IMR-90 (cell line): ENCODE results near the gene CASZ1. TPM values are rescaled to one million over a fixed set of nuclear protein-coding genes. Genes with fewer than 3 reads are reported as not detected.

ENCODE experiments used
- ATAC-seq: fragments of 200-7000 bp; cut with Tn5 transposase; 2 replicates; pipeline ENCODE4 v1.9.1; 2020; ENCODE audit warnings: low read depth, mild to moderate bottlenecking, moderate library complexity
- BruUV-seq: library from RNA; stranded (reverse); fragments of 400-500 nt; replicated peaks from 2 replicates; lab custom pipeline; 2021; lab: Mats Ljungman, UMichigan
- CTCF ChIA-PET: fragments of 300-600 bp; formaldehyde crosslinking; extraction: SDS; loops from one replicate; lab custom pipeline; 2021; ENCODE audit warnings: antibody characterized with exemption; lab: Yijun Ruan, JAX
- POLR2A ChIA-PET: fragments of 300-600 bp; sonication (Branson Sonifier 250); formaldehyde crosslinking; loops from one replicate; lab custom pipeline; 2022; ENCODE audit warnings: antibody characterized with exemption; ENCODE audit not compliant: unreplicated experiment; lab: Charles Lee
- DNase-seq: peaks from one replicate; pipeline ENCODE4 v3.0.0; 2013
- H2AFZ ChIP-seq: replicated peaks from 2 replicates; pipeline ENCODE3; 2013; ENCODE audit warnings: low read length, mild to moderate bottlenecking; ENCODE audit not compliant: poor library complexity
- H2AK5ac ChIP-seq: 2 replicates; pipeline ENCODE4 v1.6.1; 2013; ENCODE audit warnings: low read depth, low read length, inconsistent platforms
- H2AK9ac ChIP-seq: replicated peaks from 2 replicates; pipeline ENCODE3; 2013; ENCODE audit warnings: mild to moderate bottlenecking, low read depth, low read length, moderate library complexity; ENCODE audit not compliant: poor library complexity
- H2BK120ac ChIP-seq: 2 replicates; pipeline ENCODE4 v1.6.1; 2013; ENCODE audit warnings: low read depth, low read length, inconsistent platforms
- H2BK15ac ChIP-seq: 3 replicates; pipeline ENCODE4 v1.6.1; 2013; ENCODE audit warnings: low read depth, low read length, inconsistent platforms
- H2BK20ac ChIP-seq: 2 replicates; pipeline ENCODE4 v1.6.1; 2013; ENCODE audit warnings: low read depth, mild to moderate bottlenecking, inconsistent platforms, low read length, moderate library complexity
- H2BK5ac ChIP-seq: 2 replicates; pipeline ENCODE4 v1.6.1; 2013; ENCODE audit warnings: mild to moderate bottlenecking, low read depth, low read length, inconsistent platforms; ENCODE audit not compliant: poor library complexity, severe bottlenecking
- H3K14ac ChIP-seq: replicated peaks from 2 replicates; pipeline ENCODE4 v1.6.1; 2013; ENCODE audit warnings: low read depth, low read length, inconsistent platforms
- H3K18ac ChIP-seq: 2 replicates; pipeline ENCODE4 v1.6.1; 2013; ENCODE audit warnings: low read depth, low read length, control low read depth
- H3K23ac ChIP-seq: 2 replicates; pipeline ENCODE4 v1.6.1; 2013; ENCODE audit warnings: low read depth, low read length, inconsistent platforms
- H3K27ac ChIP-seq: 2 replicates; pipeline ENCODE4 v1.5.1; 2013; ENCODE audit warnings: mild to moderate bottlenecking, control low read depth, low read length; ENCODE audit not compliant: insufficient read depth
- H3K27me3 ChIP-seq: 2 replicates; pipeline ENCODE4 v1.6.1; 2013; ENCODE audit warnings: low read length; ENCODE audit not compliant: control insufficient read depth, insufficient read depth
- H3K36me3 ChIP-seq: 2 replicates; pipeline ENCODE4 v1.6.1; 2013; ENCODE audit warnings: low read length, mixed read lengths; ENCODE audit not compliant: control insufficient read depth, insufficient read depth
- H3K4ac ChIP-seq: 2 replicates; pipeline ENCODE4 v1.6.1; 2013; ENCODE audit warnings: low read depth, low read length, inconsistent platforms
- H3K4me1 ChIP-seq: 2 replicates; pipeline ENCODE4 v1.6.1; 2013; ENCODE audit warnings: low read length, mixed read lengths; ENCODE audit not compliant: control insufficient read depth, insufficient read depth
- H3K4me2 ChIP-seq: 2 replicates; pipeline ENCODE4 v1.6.1; 2013; ENCODE audit warnings: low read depth, mild to moderate bottlenecking, control low read depth, low read length, moderate library complexity
- H3K4me3 ChIP-seq: 2 replicates; pipeline ENCODE4 v1.5.1; 2013; ENCODE audit warnings: low read depth, mild to moderate bottlenecking, control low read depth, low read length, moderate library complexity; ENCODE audit not compliant: insufficient read depth
- H3K56ac ChIP-seq: 2 replicates; pipeline ENCODE4 v1.6.1; 2013; ENCODE audit warnings: low read length, inconsistent platforms; ENCODE audit not compliant: insufficient read depth; ENCODE audit errors: extremely low read depth
- H3K79me1 ChIP-seq, 2 experiments: 2 replicates each; pipeline ENCODE4 v1.6.1; 2013; ENCODE audit warnings: low read length in 2 of 2, inconsistent platforms in 1 of 2, low read depth in 1 of 2
- H3K9ac ChIP-seq: 2 replicates; pipeline ENCODE4 v1.6.1; 2013; ENCODE audit warnings: low read depth, low read length, control low read depth
- H3K9me1 ChIP-seq: 2 replicates; pipeline ENCODE4 v1.6.1; 2013; ENCODE audit warnings: low read length, inconsistent platforms; ENCODE audit not compliant: insufficient read depth
- H3K9me3 ChIP-seq: 2 replicates; pipeline ENCODE4 v1.6.1; 2013; ENCODE audit warnings: low read length; ENCODE audit not compliant: control insufficient read depth, insufficient read depth
- H4K20me1 ChIP-seq: 2 replicates; pipeline ENCODE4 v1.6.1; 2013; ENCODE audit warnings: low read length, inconsistent platforms; ENCODE audit not compliant: insufficient read depth
- H4K5ac ChIP-seq: 2 replicates; pipeline ENCODE4 v1.6.1; 2013; ENCODE audit warnings: mild to moderate bottlenecking, low read depth, low read length, control low read depth
- H4K8ac ChIP-seq, 2 experiments: 2 replicates each; pipeline ENCODE4 v1.6.1; 2013; ENCODE audit warnings: low read depth in 2 of 2, low read length in 2 of 2, control low read depth in 1 of 2, inconsistent platforms in 1 of 2
- H4K91ac ChIP-seq: 2 replicates; pipeline ENCODE4 v1.6.1; 2013; ENCODE audit warnings: low read depth, low read length, inconsistent platforms; ENCODE audit not compliant: insufficient read depth
- BHLHE40 ChIP-seq: fragments of 150-350 bp; IDR thresholded peaks from 2 replicates; pipeline ENCODE4 v1.6.1; 2016; ENCODE audit warnings: mild to moderate bottlenecking, low read depth, low read length
- CEBPB ChIP-seq: IDR thresholded peaks from 2 replicates; pipeline ENCODE4 v1.6.1; 2012; ENCODE audit warnings: low read depth, low read length, improper control_type of control experiment
- FOS ChIP-seq: fragments of 150-350 bp; IDR thresholded peaks from 2 replicates; pipeline ENCODE4 v1.6.1; 2016; ENCODE audit warnings: low read depth, low read length
- MAFK ChIP-seq: IDR thresholded peaks from 2 replicates; pipeline ENCODE4 v1.6.1; 2012; ENCODE audit warnings: low read depth, low read length, improper control_type of control experiment
- MAZ ChIP-seq: IDR thresholded peaks from 2 replicates; pipeline ENCODE4 v1.6.1; 2012; ENCODE audit warnings: low read depth, mild to moderate bottlenecking, low read length, improper control_type of control experiment, moderate library complexity, borderline replicate concordance
- MXI1 ChIP-seq: IDR thresholded peaks from 2 replicates; pipeline ENCODE4 v1.6.1; 2012; ENCODE audit warnings: low read depth, mild to moderate bottlenecking, low read length, moderate library complexity, borderline replicate concordance
- NFE2L2 ChIP-seq: fragments of 150-350 bp; IDR thresholded peaks from 2 replicates; pipeline ENCODE4 v1.6.1; 2016; ENCODE audit warnings: low read depth, mild to moderate bottlenecking, low read length
- POLR2A ChIP-seq: IDR thresholded peaks from 2 replicates; pipeline ENCODE4 v1.6.1; 2012; ENCODE audit warnings: mild to moderate bottlenecking, low read depth, low read length
- RAD21 ChIP-seq: IDR thresholded peaks from 2 replicates; pipeline ENCODE4 v1.6.1; 2012; ENCODE audit warnings: low read length, improper control_type of control experiment
- RCOR1 ChIP-seq: IDR thresholded peaks from 2 replicates; pipeline ENCODE4 v1.6.1; 2012; ENCODE audit warnings: mild to moderate bottlenecking, low read length, improper control_type of control experiment; ENCODE audit not compliant: insufficient replicate concordance
- RFX5 ChIP-seq: IDR thresholded peaks from 2 replicates; pipeline ENCODE4 v1.8.0; 2012; ENCODE audit warnings: low read depth, mild to moderate bottlenecking, low read length, moderate library complexity
- SMC3 ChIP-seq: fragments of 150-350 bp; IDR thresholded peaks from 2 replicates; pipeline ENCODE4 v1.6.1; 2016; ENCODE audit warnings: low read depth, mild to moderate bottlenecking, antibody characterized with exemption, low read length, moderate library complexity
- WGBS, 2 experiments: methylation state at CpG; one replicate each; pipeline versions ENCODE4 v1.1.5 to v1.1.7; 2013; ENCODE audit warnings: missing lambda C conversion rate in 2 of 2; ENCODE audit not compliant: insufficient read length in 1 of 2; ENCODE audit errors: extremely low coverage in 2 of 2; 5-methylcytosine and 5-hydroxymethylcytosine counted together
- dilution Hi-C: fragments of 300-500 bp; cut with HindIII; formaldehyde crosslinking; loops from one replicate; pipeline ENCODE4 v1.14.3; 2018; ENCODE audit warnings: low sequenced_read_pairs; ENCODE audit not compliant: unreplicated experiment
- in situ Hi-C: fragments of 300-500 bp; cut with MboI; formaldehyde crosslinking; loops from 3 replicates; pipeline ENCODE4 v1.14.3; 2019; ENCODE audit warnings: low sequenced_read_pairs, inconsistent platforms, mixed read lengths
- intact Hi-C: fragments of 100-400 bp; cut with micrococcal nuclease; formaldehyde crosslinking; loops from 2 replicates; pipeline ENCODE4 v1.10.0; 2022
- polyA plus RNA-seq, 3 experiments: library from polyadenylated mRNA; depleted of rRNA; stranded (reverse); fragments of >200 nt; gene quantifications; 2 replicates each; pipeline ENCODE4 v1.2.3, GENCODE V29; 2012; ENCODE audit warnings: low replicate concordance in 1 of 3
- total RNA-seq: library from RNA; depleted of rRNA; stranded (reverse); fragments of >200 nt; gene quantifications from 2 replicates; pipeline ENCODE4 v1.2.3, GENCODE V29; 2012
- TF ChIP-seq, protein P1 (sequence below): fragments of 150-350 bp; IDR thresholded peaks from 2 replicates; pipeline ENCODE4 v1.6.1; 2016; ENCODE audit warnings: low read depth, mild to moderate bottlenecking, low read length, moderate library complexity, borderline replicate concordance
- TF ChIP-seq, protein P2 (sequence below): conservative IDR thresholded peaks from 2 replicates; pipeline ENCODE4 v1.5.1; 2012; ENCODE audit warnings: mild to moderate bottlenecking, low read depth, low read length, improper control_type of control experiment
- TF ChIP-seq, protein P3 (sequence below): fragments of 150-350 bp; IDR thresholded peaks from 2 replicates; pipeline ENCODE4 v1.6.1; 2017; ENCODE audit warnings: mild to moderate bottlenecking, antibody characterized with exemption, low read length, low read depth

CASZ1 gene
- total and polyA plus RNA-seq, 2 of the 4 experiments (the other 2 are of a cell fraction) = 0.18 to 0.24 TPM

DNA sequence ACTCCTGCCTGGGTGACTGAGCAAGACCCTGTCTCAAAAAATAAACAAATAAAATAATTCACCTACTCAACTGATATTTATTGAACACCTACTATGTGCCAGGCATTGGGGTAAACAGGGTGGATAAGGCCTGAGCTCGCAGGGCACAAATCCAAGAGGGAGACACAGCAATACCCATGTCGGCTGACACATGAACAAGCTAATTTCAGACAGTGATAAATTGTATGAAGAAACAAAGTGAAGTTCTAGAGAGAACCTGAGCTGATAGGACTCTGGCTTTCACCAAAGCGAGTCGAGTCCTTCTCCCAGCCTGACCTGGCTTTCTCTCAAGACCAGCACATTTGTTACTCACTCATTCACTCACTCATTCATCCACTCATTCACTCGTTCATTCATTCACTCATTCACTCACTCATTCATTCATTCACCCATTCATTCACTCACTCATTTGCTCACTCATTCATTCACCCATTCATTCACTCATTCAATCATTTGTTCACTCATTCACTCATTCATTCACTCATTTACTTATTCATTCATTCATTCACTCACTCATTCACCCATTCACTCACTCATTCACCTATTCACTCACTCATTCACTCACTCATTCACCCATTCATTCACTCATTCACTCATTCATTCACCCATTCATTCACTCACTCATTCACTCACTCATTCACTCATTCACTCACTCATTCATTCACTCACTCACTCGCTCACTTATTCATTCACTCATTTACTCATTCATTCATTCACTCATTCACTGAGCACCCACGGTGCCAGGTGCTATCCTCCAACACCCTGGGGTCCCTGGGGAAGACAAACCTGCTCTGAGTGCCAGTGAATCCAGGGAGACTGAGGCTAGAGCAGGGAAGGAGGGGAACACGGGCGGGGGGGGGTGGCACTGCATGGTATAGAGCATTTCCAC is 37.4 kb upstream of the CASZ1 start:
- Histone ChIP-seq H4K8ac (no peak overlapping the region), H3K23ac (no peak overlapping the region), H4K91ac (no peak overlapping the region), H3K4me1 (no peaks in the 10 kb centered on the region), H4K20me1 (no peaks in the 10 kb centered on the region; the same call in 1 of the 2 replicates), H3K27ac (no peak overlapping the region), H3K56ac (no peak overlapping the region), H2AFZ (no peak overlapping the region), H4K5ac (no peak overlapping the region), H3K4me2 (no peak overlapping the region), H3K27me3 (peaks cover 51% of the 10 kb centered on the region), H3K79me1 (no peaks in the 10 kb centered on the region), H3K18ac (no peak overlapping the region), H3K9ac (no peak overlapping the region), H2AK9ac (no peak overlapping the region), H2BK20ac (no peak overlapping the region), H2BK5ac (no peak overlapping the region), H3K9me1 (no peaks in the 10 kb centered on the region), H3K36me3 (no peaks in the 10 kb centered on the region), H3K4ac (no peak overlapping the region), H3K14ac (no peak overlapping the region), H3K9me3 (no peaks in the 10 kb centered on the region), H2AK5ac (no peak overlapping the region), H3K4me3 (no peak overlapping the region), H2BK15ac (no peak overlapping the region), H2BK120ac (no peak overlapping the region)
- dilution Hi-C loops (no loop called here), in situ Hi-C loops (no loop called here), intact Hi-C loops (no loop called here)
- ChIA-PET POLR2A (no interaction called here), CTCF (no interaction called here)
- no TSS peak for BruUV-seq
- no peak for ATAC-seq
- 62% methylated on average over 3 of the region's 9 CpGs; no CpG with 5 or more reads in 1 of the 2 experiments for WGBS, 2 experiments
- no peak for DNase-seq
- TF ChIP-seq BHLHE40 = no peak
- TF ChIP-seq FOS = no peak
- no peak for TF ChIP-seq MXI1
- TF ChIP-seq, protein P1, sequence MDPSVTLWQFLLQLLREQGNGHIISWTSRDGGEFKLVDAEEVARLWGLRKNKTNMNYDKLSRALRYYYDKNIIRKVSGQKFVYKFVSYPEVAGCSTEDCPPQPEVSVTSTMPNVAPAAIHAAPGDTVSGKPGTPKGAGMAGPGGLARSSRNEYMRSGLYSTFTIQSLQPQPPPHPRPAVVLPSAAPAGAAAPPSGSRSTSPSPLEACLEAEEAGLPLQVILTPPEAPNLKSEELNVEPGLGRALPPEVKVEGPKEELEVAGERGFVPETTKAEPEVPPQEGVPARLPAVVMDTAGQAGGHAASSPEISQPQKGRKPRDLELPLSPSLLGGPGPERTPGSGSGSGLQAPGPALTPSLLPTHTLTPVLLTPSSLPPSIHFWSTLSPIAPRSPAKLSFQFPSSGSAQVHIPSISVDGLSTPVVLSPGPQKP = no peak
- TF ChIP-seq, protein P2, sequence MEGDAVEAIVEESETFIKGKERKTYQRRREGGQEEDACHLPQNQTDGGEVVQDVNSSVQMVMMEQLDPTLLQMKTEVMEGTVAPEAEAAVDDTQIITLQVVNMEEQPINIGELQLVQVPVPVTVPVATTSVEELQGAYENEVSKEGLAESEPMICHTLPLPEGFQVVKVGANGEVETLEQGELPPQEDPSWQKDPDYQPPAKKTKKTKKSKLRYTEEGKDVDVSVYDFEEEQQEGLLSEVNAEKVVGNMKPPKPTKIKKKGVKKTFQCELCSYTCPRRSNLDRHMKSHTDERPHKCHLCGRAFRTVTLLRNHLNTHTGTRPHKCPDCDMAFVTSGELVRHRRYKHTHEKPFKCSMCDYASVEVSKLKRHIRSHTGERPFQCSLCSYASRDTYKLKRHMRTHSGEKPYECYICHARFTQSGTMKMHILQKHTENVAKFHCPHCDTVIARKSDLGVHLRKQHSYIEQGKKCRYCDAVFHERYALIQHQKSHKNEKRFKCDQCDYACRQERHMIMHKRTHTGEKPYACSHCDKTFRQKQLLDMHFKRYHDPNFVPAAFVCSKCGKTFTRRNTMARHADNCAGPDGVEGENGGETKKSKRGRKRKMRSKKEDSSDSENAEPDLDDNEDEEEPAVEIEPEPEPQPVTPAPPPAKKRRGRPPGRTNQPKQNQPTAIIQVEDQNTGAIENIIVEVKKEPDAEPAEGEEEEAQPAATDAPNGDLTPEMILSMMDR = no peak
- TF ChIP-seq RCOR1 = no peak
- no peak for TF ChIP-seq RFX5
- no peak for TF ChIP-seq CEBPB
- TF ChIP-seq, protein P3, sequence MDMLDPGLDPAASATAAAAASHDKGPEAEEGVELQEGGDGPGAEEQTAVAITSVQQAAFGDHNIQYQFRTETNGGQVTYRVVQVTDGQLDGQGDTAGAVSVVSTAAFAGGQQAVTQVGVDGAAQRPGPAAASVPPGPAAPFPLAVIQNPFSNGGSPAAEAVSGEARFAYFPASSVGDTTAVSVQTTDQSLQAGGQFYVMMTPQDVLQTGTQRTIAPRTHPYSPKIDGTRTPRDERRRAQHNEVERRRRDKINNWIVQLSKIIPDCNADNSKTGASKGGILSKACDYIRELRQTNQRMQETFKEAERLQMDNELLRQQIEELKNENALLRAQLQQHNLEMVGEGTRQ = no peak
- no peak for TF ChIP-seq MAFK
- no peak for TF ChIP-seq POLR2A
- no peak for TF ChIP-seq MAZ
- TF ChIP-seq SMC3 = no peak
- TF ChIP-seq NFE2L2 = no peak
- no peak for TF ChIP-seq RAD21
